Neural progenitor cell (in vitro differentiated cells): ENCODE measurements around the gene HES7. TPM values are rescaled to one million over a fixed set of nuclear protein-coding genes. Genes with fewer than 3 reads are reported as not detected.
"Not testable (repeated sequence)": the region's sequence is repeated elsewhere in the genome, so short reads cannot be mapped to it uniquely, and the experiment has no call there.

Source experiments
- DNase-seq: peaks from one replicate; pipeline ENCODE4 v3.0.0-alpha.2; 2016; ENCODE audit warnings: low spot score
- H2AFZ ChIP-seq: fragments of 200-600 bp; sonication (generic); replicated peaks from 2 replicates; pipeline ENCODE4 v1.6.1; 2016; ENCODE audit warnings: antibody characterized with exemption
- H3F3A ChIP-seq: fragments of 200-600 bp; sonication (generic); 2 replicates; pipeline ENCODE4 v1.6.1; 2016; ENCODE audit warnings: antibody characterized with exemption, low read depth
- H3K27ac ChIP-seq: fragments of 200-600 bp; sonication (generic); 2 replicates; pipeline ENCODE4 v1.5.1; 2016; ENCODE audit warnings: mild to moderate bottlenecking
- H3K27me3 ChIP-seq: fragments of 200-600 bp; sonication (generic); 2 replicates; pipeline ENCODE4 v1.6.1; 2016; ENCODE audit warnings: mild to moderate bottlenecking, moderate library complexity
- H3K36me3 ChIP-seq: fragments of 200-600 bp; sonication (generic); 2 replicates; pipeline ENCODE4 v1.5.1; 2016
- H3K4me1 ChIP-seq: fragments of 200-600 bp; sonication (generic); 2 replicates; pipeline ENCODE4 v1.6.1; 2016; ENCODE audit warnings: mixed run types
- H3K4me2 ChIP-seq: fragments of 200-600 bp; sonication (generic); 2 replicates; pipeline ENCODE4 v1.6.1; 2016
- H3K4me3 ChIP-seq: fragments of 200-600 bp; sonication (generic); 2 replicates; pipeline ENCODE4 v1.5.1; 2016
- H3K79me2 ChIP-seq: fragments of 200-600 bp; sonication (generic); 2 replicates; pipeline ENCODE4 v1.6.1; 2016; ENCODE audit warnings: low read depth
- H3K9ac ChIP-seq: fragments of 200-600 bp; sonication (generic); 2 replicates; pipeline ENCODE4 v1.6.1; 2016
- H3K9me3 ChIP-seq: fragments of 200-600 bp; sonication (generic); 2 replicates; pipeline ENCODE4 v1.5.1; 2016; ENCODE audit warnings: low read depth
- H4K20me1 ChIP-seq: fragments of 200-600 bp; sonication (generic); 2 replicates; pipeline ENCODE4 v1.6.1; 2016; ENCODE audit warnings: low read depth
- H3K27ac Mint-ChIP-seq: 3 replicates; pipeline ENCODE4 v1.8.0; 2021; ENCODE audit warnings: mixed read lengths
- H3K27me3 Mint-ChIP-seq: 2 replicates; pipeline ENCODE4 v1.8.0; 2022; ENCODE audit warnings: low read depth, mild to moderate bottlenecking, inconsistent platforms, moderate library complexity, mixed read lengths; ENCODE audit not compliant: insufficient read depth
- H3K36me3 Mint-ChIP-seq: 3 replicates; pipeline ENCODE4 v1.8.0; 2021; ENCODE audit warnings: mixed read lengths
- H3K4me1 Mint-ChIP-seq: 3 replicates; pipeline ENCODE4 v1.8.0; 2021; ENCODE audit warnings: mixed read lengths
- H3K4me3 Mint-ChIP-seq: 3 replicates; pipeline ENCODE4 v1.8.0; 2021; ENCODE audit warnings: mild to moderate bottlenecking, moderate library complexity, mixed read lengths
- H3K9me3 Mint-ChIP-seq: 3 replicates; pipeline ENCODE4 v1.8.0; 2020; ENCODE audit warnings: mixed read lengths
- CTCF ChIP-seq: fragments of 200-600 bp; sonication (generic); IDR thresholded peaks from 2 replicates; pipeline ENCODE4 v1.5.1; 2017; ENCODE audit warnings: antibody characterized with exemption, mild to moderate bottlenecking
- EZH2 ChIP-seq: fragments of 200-600 bp; sonication (generic); IDR thresholded peaks from 2 replicates; pipeline ENCODE4 v1.6.1; 2017; ENCODE audit warnings: antibody characterized with exemption, mild to moderate bottlenecking, moderate library complexity
- EZH2phosphoT487 ChIP-seq: fragments of 200-600 bp; sonication (generic); IDR thresholded peaks from 2 replicates; pipeline ENCODE4 v1.6.1; 2017; ENCODE audit warnings: antibody characterized with exemption
- total RNA-seq: library from RNA; depleted of rRNA; stranded (reverse); fragments of >200 nt; gene quantifications from 2 replicates; pipeline ENCODE4 v1.2.3, GENCODE V29; 2015; ENCODE audit warnings: low replicate concordance

HES7 gene
- 2.0 TPM in 1 of 2 replicates, not detected in the other for total RNA-seq

- Mint-ChIP-seq H3K4me3 (peak within 1 kb of the TSS; percentile 91), H3K27me3 (peaks cover 77% of the 10 kb centered on the region), H3K4me1 (peaks cover 44% of the 10 kb centered on the region), H3K9me3 (peaks cover 23% of the 10 kb centered on the region), H3K27ac (peak within 1 kb of the TSS; percentile 84), H3K36me3 (peaks cover 7% of the 10 kb centered on the region)
- H3K4me1 ChIP-seq, result peaks cover 14% of the 10 kb centered on the region
- peaks cover 76% of the 10 kb centered on the region for H3F3A ChIP-seq
- H3K9ac ChIP-seq, result no peak within 1 kb of the TSS
- DNase-seq, result peak; percentile 82
- TF ChIP-seq EZH2phosphoT487, result peak; percentile 54
- peak; percentile 55 for TF ChIP-seq EZH2
- no peak for TF ChIP-seq CTCF
- peak within 1 kb of the TSS; percentile 75 for H3K4me3 ChIP-seq
- H3K79me2 ChIP-seq, result no peaks in the 10 kb centered on the region
- peak within 1 kb of the TSS; percentile 71 for H2AFZ ChIP-seq
- H3K27ac ChIP-seq, result no peak within 1 kb of the TSS
- no peaks in the 10 kb centered on the region for H3K36me3 ChIP-seq
- peaks cover 28% of the 10 kb centered on the region for H4K20me1 ChIP-seq
- peaks cover 67% of the 10 kb centered on the region for H3K27me3 ChIP-seq
- no peaks in the 10 kb centered on the region for H3K9me3 ChIP-seq
- peak within 1 kb of the TSS; percentile 90 for H3K4me2 ChIP-seq
These were observed at the start of gene HES7 for GRCh38 chr17:8123695-8124349. Gene HES7 (minus strand): TSS chr17:8124106. CDS start chr17:8124084, 22 bp downstream.

- Mint-ChIP-seq H3K4me3 (peak overlapping the region; percentile 91), H3K4me1 (peaks cover 54% of the 10 kb centered on the region), H3K9me3 (no peaks in the 10 kb centered on the region), H3K36me3 (no peaks in the 10 kb centered on the region), H3K27me3 (peaks cover 2% of the 10 kb centered on the region), H3K27ac (peak overlapping the region; percentile 100)
- Histone ChIP-seq H3K4me1 (peaks cover 18% of the 10 kb centered on the region), H3K9me3 (no peaks in the 10 kb centered on the region), H3K27me3 (no peaks in the 10 kb centered on the region), H3K4me2 (peak overlapping the region; percentile 79), H2AFZ (peak overlapping the region; percentile 30), H3K36me3 (no peaks in the 10 kb centered on the region), H3K27ac (peak overlapping the region; percentile 98), H3F3A (peaks cover 53% of the 10 kb centered on the region), H3K9ac (peak overlapping the region; percentile 90), H3K4me3 (peak overlapping the region; percentile 59), H4K20me1 (no peaks in the 10 kb centered on the region), H3K79me2 (no peaks in the 10 kb centered on the region)
- peak; percentile 90 for DNase-seq
- TF ChIP-seq EZH2 (no peak), EZH2phosphoT487 (peak; percentile 3)
These were observed 49.4 kb upstream of the HES7 start for GRCh38 chr17:8173056-8173870.

GRCh38 chr17:8170186-8170585 is 46.3 kb upstream of the HES7 start:
- H3K4me1 Mint-ChIP-seq, result peaks cover 41% of the 10 kb centered on the region
- H3K36me3 Mint-ChIP-seq, H3K27me3 ChIP-seq, H3K36me3 ChIP-seq, H3K4me3 ChIP-seq, H3K4me3 Mint-ChIP-seq, H4K20me1 ChIP-seq, H3K79me2 ChIP-seq, H3K27ac Mint-ChIP-seq, H3K9me3 Mint-ChIP-seq, H3K27me3 Mint-ChIP-seq, H3K9ac ChIP-seq, H3K9me3 ChIP-seq, H3K27ac ChIP-seq, DNase-seq, H3K4me2 ChIP-seq, H2AFZ ChIP-seq: not testable (repeated sequence)
- H3K4me1 ChIP-seq, result peaks cover 12% of the 10 kb centered on the region
- peaks cover 37% of the 10 kb centered on the region for H3F3A ChIP-seq

DNA sequence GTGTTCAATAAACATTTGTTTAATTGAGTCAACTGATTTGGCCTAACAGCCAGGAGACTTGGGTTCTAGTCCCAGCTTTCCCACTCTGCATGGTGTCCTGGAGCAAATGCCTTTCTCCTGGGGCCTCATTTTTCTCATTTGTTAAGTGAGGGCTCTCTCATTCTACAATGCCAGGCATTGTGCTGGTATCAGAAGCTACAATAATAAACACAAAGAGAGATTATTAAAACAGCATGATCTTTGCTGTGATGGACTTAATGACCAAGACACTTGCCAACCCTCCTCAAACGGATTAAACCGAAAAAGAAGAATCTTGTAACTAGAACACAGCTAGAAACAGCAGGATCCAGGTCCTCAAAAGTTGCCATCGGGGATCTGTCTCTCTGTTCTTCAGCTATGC is 43.6 kb upstream of the HES7 start:
- Mint-ChIP-seq H3K4me3 (no peak overlapping the region), H3K9me3 (no peaks in the 10 kb centered on the region)

More for the DNA sequence above, 43.6 kb upstream of the HES7 start:
- H3K27ac ChIP-seq, result no peak overlapping the region
- peaks cover 18% of the 10 kb centered on the region for H3K4me1 ChIP-seq
- Mint-ChIP-seq H3K4me1 (peaks cover 37% of the 10 kb centered on the region), H3K27ac (no peak overlapping the region), H3K36me3 (no peaks in the 10 kb centered on the region), H3K27me3 (peaks cover 7% of the 10 kb centered on the region)
- H3K79me2 ChIP-seq, result peaks cover 1% of the 10 kb centered on the region
- no peaks in the 10 kb centered on the region for H3K27me3 ChIP-seq
- no peak for TF ChIP-seq EZH2phosphoT487
- TF ChIP-seq EZH2, result no peak
- TF ChIP-seq CTCF, result no peak
- H2AFZ ChIP-seq, result no peak overlapping the region
- peaks cover 27% of the 10 kb centered on the region for H3F3A ChIP-seq
- H3K9ac ChIP-seq, result no peak overlapping the region
- H3K36me3 ChIP-seq, result no peaks in the 10 kb centered on the region
- H3K9me3 ChIP-seq, result no peaks in the 10 kb centered on the region
- no peak overlapping the region for H3K4me2 ChIP-seq
- H4K20me1 ChIP-seq, result no peaks in the 10 kb centered on the region
- DNase-seq, result no peak
- H3K4me3 ChIP-seq, result no peak overlapping the region
